NOMO-1 treated with DMSO at 0.1 percent for 48 hours (cell line): ENCODE measurements around the gene BMP2K.
"Not testable (repeated sequence)": the region's sequence is repeated elsewhere in the genome, so short reads cannot be mapped to it uniquely, and the experiment has no call there.

Source experiments
- DNase-seq: peaks from one replicate; lab custom pipeline; 2025; ENCODE audit not compliant: unreplicated experiment; lab: John Stamatoyannopoulos, UW

Gene BMP2K

GRCh38 chr4:78787392-78788006 is 11.3 kb downstream of the BMP2K start:
- DNase-seq = no peak

DNA sequence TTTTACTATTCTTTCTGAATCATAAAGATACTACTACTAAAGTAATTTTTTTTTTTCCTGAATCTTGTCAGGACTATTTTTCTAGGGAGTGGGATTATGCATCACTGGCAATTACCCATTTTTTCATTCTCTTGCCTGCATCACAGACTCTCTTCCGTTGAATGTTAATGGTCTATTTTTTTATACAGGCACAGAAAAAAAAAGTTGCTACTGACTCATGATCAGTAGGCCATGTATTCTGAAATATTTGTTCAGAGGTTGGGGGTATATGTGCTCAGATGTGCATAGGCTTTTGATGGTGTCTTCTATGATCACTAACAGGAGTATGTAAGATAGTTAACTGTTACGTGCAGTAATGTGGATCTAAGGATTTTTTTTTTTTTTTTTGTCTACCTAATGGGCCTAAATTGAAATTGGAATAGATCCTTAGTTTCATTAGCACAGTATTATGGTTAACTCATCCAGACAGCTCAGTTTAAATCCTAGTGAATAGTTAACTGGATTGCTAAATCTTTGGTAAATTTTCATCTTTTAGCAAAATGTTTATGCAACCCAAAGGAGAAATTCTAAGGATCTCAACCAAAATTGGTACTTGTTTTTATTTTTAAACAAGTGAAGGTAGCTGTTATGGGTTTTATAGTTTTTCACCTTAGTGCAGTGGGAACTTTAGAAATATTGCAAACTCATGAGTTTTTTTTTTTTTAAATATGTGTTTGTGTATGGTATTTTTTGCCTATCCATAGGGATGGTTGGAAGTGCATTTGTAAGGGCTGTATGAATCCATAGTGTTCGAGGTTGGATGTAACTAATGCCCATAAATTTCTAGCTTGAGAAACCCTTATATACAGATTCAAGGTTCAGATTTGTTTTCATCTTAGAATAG is 12.1 kb downstream of the BMP2K start:
- no peak for DNase-seq

DNA sequence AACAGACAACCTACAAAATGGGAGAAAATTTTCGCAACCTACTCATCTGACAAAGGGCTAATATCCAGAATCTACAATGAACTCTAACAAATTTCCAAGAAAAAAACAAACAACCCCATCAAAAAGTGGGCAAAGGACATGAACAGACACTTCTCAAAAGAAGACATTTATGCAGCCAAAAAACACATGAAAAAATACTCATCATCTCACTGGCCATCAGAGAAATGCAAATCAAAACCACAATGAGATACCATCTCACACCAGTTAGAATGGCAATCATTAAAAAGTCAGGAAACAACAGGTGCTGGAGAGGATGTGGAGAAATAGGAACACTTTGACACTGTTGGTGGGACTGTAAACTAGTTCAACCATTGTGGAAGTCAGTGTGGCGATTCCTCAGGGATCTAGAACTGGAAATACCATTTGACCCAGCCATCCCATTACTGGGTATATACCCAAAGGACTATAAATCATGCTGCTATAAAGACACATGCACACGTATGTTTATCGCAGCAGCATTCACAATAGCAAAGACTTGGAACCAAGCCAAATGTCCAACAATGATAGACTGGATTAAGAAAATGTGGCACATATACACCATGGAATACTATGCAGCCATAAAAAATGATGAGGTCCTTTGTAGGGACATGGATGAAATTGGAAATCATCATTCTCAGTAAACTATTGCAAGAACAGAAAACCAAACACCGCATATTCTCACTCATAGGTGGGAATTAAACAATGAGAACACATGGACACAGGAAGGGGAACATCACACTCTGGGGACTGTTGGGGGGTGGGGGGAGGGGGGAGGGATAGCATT is 19.7 kb downstream of the BMP2K start:
- not testable (repeated sequence) for DNase-seq

GRCh38 chr4:78796526-78796925 is 20.4 kb downstream of the BMP2K start:
- peak; percentile 35 for DNase-seq

GRCh38 chr4:78797777-78798284 is 21.7 kb downstream of the BMP2K start:
- DNase-seq = no peak

GRCh38 chr4:78799551-78800495 is 23.7 kb downstream of the BMP2K start:
- no peak for DNase-seq

DNA sequence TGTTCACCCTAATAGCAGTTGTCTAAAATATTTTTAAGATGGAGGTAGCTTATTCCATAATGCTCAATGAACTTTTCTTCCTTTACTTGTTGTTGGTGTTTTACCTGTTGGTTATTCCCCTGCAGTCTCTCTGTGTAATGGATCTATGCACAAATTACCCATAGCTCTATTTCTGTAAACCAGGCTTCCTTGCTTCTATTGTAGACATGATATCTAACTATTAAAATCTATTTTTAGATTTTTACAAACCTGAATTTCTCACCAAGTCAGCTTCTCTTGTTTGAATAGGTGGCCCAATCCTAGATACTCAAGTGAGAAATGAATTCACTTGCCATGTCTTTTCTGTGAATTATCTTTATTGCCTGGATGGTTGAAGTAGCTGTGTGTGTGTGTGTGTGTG is 24.8 kb downstream of the BMP2K start:
- DNase-seq = no peak

DNA sequence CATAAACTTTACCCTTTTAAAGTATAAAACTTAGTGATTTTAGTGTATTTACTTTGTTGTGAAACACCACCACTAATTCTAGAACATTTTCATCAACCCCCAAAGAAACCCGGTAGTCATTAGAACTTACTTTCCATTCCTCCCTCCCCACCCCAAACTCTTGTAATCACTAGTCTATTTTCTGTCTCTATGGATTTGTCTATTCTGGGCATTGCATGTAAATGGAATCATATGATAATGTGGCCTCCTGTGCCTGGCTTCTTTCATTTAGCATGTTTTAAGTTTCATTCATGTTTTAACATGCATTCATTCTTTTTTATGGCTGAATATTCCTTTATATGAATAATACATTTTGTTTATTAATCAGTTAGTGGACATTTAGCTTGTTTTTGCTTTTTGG is 27.8 kb downstream of the BMP2K start:
- DNase-seq = no peak

DNA sequence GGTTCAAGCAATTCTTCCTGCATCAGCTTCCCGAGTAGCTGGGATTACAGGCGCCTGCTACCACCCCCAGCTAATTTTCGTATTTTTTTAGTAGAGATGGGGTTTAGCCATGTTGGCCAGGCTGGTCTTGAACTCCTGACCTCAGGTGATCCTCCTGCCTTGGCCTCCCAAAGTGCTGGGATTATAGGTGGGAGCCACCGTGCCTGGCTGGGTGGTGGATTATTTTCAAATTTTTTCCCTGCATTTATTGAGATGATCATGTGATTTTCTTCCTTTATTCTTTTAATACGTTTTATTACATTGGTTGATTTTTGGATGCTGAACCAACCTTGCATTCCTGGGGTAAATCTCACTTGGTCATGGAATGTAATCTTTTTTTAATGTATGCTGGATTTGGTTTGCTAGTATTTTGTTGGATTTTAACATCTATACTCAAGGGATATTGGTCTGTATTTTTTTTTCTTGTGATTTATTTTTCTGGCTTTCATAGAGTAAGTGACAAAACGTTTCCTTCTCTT is 30.9 kb downstream of the BMP2K start:
- DNase-seq = no peak

- no peak for DNase-seq
Measured at GRCh38 chr4:78809295-78809694, 33.1 kb downstream of the BMP2K start.

DNA sequence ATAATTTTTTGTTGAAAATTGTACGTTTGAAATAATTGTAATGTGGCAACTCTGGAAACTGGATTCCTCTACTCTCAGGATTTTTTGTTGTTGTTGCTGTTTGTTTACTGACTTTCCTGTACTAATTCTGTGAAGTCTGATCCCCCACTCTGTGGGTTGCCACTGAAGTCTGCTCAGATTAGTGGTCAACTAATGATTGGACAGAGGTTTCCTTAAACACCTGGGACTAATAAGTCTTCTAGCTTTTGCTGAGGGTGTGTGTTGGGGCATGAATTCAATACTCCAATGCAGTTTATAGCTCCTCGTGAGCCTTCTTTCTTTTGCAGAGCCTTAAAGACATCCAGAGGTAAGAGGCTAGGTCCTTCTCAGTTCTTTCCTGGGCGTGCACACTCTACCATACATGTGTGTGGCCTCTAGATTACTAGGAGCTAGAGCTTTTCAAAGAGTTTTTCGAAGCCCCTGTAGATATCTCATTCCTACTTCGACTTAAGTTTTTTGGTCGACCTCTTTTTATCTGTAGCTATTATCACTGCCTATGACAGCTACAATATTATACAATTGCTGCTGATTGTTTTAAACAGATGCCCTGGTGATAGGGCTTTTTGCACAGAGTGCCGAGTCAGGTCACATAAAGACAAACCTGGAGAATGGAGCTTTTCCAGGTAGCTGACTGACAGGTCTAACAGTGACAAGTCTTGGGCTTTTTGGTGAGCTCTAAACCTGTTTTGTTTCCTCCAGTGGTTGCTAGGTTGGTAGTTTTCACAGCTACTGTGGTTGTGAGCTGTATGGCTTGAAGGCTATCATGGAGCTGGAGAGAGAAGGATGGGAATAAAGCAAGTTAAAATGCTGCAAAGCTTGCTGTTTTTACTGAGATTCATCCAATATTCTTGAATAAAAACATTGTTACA is 34.0 kb downstream of the BMP2K start:
- no peak for DNase-seq

DNA sequence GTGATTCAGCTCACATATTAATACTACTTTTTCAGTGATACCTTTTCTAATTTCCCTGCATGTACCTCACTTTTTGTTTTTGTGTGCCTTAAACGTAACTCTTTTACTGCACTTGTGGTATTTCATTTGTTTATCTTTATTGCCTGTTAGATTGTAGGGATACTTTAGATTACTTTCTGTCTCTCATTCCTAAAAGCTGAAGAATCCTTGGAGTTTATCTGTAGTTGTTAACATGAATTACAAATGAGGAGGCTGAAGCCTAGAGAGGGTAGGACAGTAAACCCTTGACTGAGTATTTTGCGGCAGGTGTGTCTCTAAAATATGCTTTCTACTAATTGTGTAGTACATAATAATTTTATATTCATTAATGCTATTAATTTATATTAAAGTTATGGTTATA is 34.9 kb downstream of the BMP2K start:
- DNase-seq = no peak

GRCh38 chr4:78818530-78819079 is 42.5 kb downstream of the BMP2K start:
- DNase-seq = no peak

GRCh38 chr4:78824001-78824400 is 47.9 kb downstream of the BMP2K start:
- no peak for DNase-seq

GRCh38 chr4:78827191-78827590 is 51.0 kb downstream of the BMP2K start:
- DNase-seq = no peak

DNA sequence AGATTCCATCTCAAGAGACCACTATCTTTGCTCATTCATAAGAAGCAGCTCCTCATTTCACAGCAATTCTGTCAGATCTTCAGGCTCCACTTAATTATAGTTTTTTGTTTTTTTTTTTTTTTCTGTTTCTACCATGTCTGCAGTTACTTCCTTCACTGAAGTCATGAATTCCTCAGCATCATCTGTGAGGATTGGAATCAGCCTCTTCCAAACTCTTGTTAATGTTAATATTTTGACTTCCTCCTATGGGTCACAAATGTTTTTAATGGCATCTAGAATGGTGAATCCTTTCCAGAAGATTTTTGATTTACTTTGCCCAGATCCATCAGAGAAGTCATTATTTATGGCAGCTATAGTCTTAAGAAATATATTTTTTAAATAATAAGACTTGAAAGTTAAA is 53.1 kb downstream of the BMP2K start:
- no peak for DNase-seq

DNA sequence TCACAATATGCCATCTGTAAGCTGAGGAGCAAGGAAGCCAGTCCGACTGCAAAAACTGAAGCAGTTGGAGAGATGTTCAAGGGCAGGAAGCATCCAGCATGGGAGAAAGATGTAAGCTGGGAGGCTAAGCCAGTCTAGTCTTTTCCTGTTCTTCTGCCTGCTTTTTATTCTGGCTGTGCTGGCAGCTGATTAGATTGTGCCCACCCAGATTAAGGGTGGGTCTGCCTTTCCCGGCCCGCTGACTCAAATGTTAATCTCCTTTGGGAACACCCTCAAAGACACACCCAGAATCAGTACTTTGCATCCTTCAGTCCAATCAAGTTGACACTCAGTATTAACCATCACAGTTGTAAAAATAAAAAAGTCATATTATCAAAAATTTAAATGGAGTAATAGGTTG is 63.5 kb downstream of the BMP2K start:
- not testable (repeated sequence) for DNase-seq

- DNase-seq = not testable (repeated sequence)
Measured at GRCh38 chr4:78840286-78840685, 64.1 kb downstream of the BMP2K start.

DNA sequence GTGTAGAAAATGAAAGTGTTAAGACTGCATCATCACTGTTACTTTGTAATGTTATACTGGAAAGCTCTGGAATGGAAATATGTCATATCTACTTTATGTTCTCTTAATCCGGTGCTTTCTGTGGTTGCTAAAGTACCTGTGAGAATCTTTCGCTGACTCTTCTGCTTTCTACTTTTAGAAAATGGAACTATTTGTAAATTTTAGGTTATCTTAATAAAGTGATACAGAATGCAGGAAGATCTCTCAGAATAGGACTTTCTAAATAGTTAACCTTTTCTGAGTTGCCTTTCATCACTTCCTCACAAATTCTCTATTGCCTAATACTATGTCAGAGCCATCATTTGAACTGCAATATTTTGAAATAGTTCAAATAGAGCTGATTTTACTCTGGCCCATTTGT is 69.3 kb downstream of the BMP2K start:
- DNase-seq = peak; percentile 88
